ENCODE results near the gene NADSYN1. TPM values are rescaled to one million over a fixed set of nuclear protein-coding genes. Genes with fewer than 3 reads are reported as not detected.

The NADSYN1 gene
- total and polyA plus RNA-seq, 2 of the 13 experiments (the other 11 are each of a cell fraction or from before 2014, with no cell fraction given), result 35.7 to 51.5 TPM

DNA sequence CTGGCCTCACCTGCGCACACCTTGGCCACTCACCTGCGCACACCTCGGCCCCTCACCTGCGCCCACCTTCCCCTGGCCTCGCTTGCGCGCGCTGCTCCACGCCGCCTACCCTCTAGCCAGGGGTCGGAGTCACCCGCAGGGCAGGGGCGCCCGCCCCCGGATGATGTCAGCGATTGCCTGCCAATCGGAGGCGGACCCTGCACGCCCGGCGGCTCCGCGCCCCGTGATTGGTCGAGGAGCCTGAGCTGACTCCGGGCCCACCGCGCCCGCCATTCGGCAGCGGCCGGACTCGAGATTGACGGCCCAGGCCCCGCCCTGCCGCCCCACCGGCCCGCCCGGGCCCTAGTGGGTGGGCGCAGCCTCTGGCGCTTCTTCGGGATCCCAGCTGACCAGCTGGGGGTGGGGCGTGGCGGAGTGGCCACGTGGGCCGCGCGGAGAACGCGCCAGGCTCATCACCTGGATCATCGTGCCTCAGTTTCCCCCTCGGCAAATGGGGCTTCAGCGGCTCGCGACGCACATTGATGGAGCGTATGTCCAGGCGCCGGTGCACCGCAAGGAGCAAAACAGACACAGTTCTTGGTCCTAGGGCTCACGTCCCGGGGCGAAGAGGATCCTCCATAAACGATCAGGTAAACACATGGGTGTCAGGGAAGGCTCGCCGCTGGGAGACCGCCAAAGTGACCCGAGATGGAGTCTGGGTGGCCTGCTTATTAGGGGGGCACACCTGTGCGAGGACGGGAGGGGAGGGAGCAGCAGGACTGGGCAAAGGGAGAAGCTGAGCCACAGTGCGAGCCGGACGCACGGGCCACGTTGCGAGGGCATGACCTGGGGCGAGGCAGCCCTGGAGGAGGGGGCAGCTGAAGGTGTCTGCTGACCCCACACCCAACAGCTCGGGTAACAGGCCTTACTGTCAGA is 4.5 kb upstream of the NADSYN1 start, which contains the start of gene DHCR7 (continued):
- 0 out of 2 replicates have a peak, but pooled peaks have one; percentile 45 for TF ChIP-seq NR2F6 (IDR thresholded peaks at IDR 0.05)
- TF ChIP-seq NR2F6 (CRISPR knock-in tag; IDR thresholded peaks at IDR 0.05), result peak; percentile 67
- TF ChIP-seq ZNF446 (CRISPR knock-in tag; IDR thresholded peaks at IDR 0.05), result 0 out of 2 replicates have a peak, but pooled peaks have one; percentile 43
- TF ChIP-seq ZNF816 (CRISPR knock-in tag; IDR thresholded peaks at IDR 0.05; ENCODE audit: borderline replicate concordance), result 0 out of 2 replicates have a peak, but pooled peaks have one; percentile 61
- TF ChIP-seq, protein P1, sequence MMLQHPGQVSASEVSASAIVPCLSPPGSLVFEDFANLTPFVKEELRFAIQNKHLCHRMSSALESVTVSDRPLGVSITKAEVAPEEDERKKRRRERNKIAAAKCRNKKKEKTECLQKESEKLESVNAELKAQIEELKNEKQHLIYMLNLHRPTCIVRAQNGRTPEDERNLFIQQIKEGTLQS (CRISPR knock-in tag; IDR thresholded peaks at IDR 0.05), result peak; percentile 44; the same call in 1 of the 2 replicates
- TF ChIP-seq CBX2 (IDR thresholded peaks at IDR 0.05; ENCODE audit: low read depth, low read length), result no peak
- no peak for TF ChIP-seq CBX2 (CRISPR knock-in tag; IDR thresholded peaks at IDR 0.05; ENCODE audit: low read depth)
- TF ChIP-seq HBP1 (CRISPR knock-in tag; IDR thresholded peaks at IDR 0.05; ENCODE audit: low read depth), result no peak; the same call in 1 of the 2 replicates
- 0 out of 2 replicates have a peak, but pooled peaks have one; percentile 25 for TF ChIP-seq ZNF547 (CRISPR knock-in tag; IDR thresholded peaks at IDR 0.05)
- no peak; the same call in 1 of the 2 replicates for TF ChIP-seq SMAD9 (CRISPR knock-in tag; IDR thresholded peaks at IDR 0.05)
- TF ChIP-seq ZNF674 (CRISPR knock-in tag; IDR thresholded peaks at IDR 0.05; ENCODE audit: low read depth), result no peak; the same call in 1 of the 2 replicates
- TF ChIP-seq ZNF367 (CRISPR knock-in tag; IDR thresholded peaks at IDR 0.05; ENCODE audit: borderline replicate concordance), result no peak
- no peak for TF ChIP-seq SMYD3 (CRISPR knock-in tag; IDR thresholded peaks at IDR 0.05)
- TF ChIP-seq FOXK2 (IDR thresholded peaks at IDR 0.05), result no peak
- no peak for TF ChIP-seq CREB3 (CRISPR knock-in tag; IDR thresholded peaks at IDR 0.05)
- TF ChIP-seq, protein P2, sequence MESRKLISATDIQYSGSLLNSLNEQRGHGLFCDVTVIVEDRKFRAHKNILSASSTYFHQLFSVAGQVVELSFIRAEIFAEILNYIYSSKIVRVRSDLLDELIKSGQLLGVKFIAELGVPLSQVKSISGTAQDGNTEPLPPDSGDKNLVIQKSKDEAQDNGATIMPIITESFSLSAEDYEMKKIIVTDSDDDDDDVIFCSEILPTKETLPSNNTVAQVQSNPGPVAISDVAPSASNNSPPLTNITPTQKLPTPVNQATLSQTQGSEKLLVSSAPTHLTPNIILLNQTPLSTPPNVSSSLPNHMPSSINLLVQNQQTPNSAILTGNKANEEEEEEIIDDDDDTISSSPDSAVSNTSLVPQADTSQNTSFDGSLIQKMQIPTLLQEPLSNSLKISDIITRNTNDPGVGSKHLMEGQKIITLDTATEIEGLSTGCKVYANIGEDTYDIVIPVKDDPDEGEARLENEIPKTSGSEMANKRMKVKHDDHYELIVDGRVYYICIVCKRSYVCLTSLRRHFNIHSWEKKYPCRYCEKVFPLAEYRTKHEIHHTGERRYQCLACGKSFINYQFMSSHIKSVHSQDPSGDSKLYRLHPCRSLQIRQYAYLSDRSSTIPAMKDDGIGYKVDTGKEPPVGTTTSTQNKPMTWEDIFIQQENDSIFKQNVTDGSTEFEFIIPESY (CRISPR knock-in tag; IDR thresholded peaks at IDR 0.05), result no peak
- TF ChIP-seq SP4 (CRISPR knock-in tag; IDR thresholded peaks at IDR 0.05), result peak; percentile 96
- no peak for TF ChIP-seq MLXIP (CRISPR knock-in tag; IDR thresholded peaks at IDR 0.05; ENCODE audit: borderline replicate concordance)
- TF ChIP-seq BRCA1 (CRISPR knock-in tag; IDR thresholded peaks at IDR 0.05), result no peak
- TF ChIP-seq ATM (IDR thresholded peaks at IDR 0.05; ENCODE audit: borderline replicate concordance), result no peak
